ENCODE data around the gene IL4I1.
A peak's percentile ranks its signal among the peaks of the same experiment; 100 is the strongest.
"Not testable (repeated sequence)": the region's sequence is repeated elsewhere in the genome, so short reads cannot be mapped to it uniquely, and the experiment has no call there.

Gene IL4I1, protein sequence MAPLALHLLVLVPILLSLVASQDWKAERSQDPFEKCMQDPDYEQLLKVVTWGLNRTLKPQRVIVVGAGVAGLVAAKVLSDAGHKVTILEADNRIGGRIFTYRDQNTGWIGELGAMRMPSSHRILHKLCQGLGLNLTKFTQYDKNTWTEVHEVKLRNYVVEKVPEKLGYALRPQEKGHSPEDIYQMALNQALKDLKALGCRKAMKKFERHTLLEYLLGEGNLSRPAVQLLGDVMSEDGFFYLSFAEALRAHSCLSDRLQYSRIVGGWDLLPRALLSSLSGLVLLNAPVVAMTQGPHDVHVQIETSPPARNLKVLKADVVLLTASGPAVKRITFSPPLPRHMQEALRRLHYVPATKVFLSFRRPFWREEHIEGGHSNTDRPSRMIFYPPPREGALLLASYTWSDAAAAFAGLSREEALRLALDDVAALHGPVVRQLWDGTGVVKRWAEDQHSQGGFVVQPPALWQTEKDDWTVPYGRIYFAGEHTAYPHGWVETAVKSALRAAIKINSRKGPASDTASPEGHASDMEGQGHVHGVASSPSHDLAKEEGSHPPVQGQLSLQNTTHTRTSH

DNA sequence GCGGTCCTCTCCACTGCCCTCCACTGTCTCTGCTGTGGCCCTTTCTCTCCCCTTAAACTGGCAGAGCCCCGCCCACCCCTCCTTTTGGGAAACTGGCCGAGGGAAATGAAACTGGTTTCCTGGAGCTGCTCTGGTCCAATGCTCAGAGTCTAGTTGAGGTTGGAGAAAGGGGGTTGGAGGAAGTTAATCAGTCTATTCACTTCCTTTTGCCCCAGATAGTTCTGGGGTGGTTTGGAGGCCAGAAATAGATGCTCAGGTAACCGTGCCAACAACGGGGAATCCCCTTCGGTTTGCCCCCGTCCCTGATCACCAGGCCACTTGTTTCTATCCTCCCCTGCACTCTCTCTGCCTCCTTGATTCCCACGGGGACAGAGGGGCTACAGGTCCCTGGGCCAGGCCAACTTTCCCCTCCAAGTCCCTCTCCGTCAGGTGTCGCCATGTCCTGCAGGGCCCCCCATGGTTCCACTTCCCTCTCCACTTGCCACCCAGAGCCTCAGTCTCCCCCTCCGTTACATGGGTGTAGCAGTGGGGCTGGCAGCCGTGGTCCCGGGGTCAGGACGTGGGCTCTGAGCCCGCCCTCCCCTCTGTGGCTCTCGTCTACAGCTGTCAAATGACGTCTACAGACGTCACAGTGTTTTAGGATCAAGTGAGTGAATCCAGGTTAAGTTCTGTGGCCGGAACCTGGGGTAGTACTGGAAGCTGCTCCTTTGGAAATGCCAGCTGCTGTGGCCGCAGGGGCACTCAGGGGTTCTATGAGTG, at the start of gene IL4I1:
TSS of gene IL4I1 (minus strand) at position 25 of the 759 bp plus-strand sequence. CDS start 727 bp downstream, outside the sequence.
- Mint-ChIP-seq H3K9me3 (no peaks in the 10 kb centered on the region), H3K36me3 (ENCODE audit: low read depth) (no peaks in the 10 kb centered on the region), H3K4me1 (peaks cover 17% of the 10 kb centered on the region), H3K27ac (peak within 1 kb of the TSS; percentile 47 to 90 (median 89)), H3K27me3 (ENCODE audit: low read depth) (peaks cover 14% of the 10 kb centered on the region), H3K4me3 (peak within 1 kb of the TSS in 2 of 3 experiments; percentile 28 to 29)
- no peak for TF ChIP-seq CTCF (IDR thresholded peaks at IDR 0.05; ENCODE audit: unreplicated experiment in 3 of 3)

DNA sequence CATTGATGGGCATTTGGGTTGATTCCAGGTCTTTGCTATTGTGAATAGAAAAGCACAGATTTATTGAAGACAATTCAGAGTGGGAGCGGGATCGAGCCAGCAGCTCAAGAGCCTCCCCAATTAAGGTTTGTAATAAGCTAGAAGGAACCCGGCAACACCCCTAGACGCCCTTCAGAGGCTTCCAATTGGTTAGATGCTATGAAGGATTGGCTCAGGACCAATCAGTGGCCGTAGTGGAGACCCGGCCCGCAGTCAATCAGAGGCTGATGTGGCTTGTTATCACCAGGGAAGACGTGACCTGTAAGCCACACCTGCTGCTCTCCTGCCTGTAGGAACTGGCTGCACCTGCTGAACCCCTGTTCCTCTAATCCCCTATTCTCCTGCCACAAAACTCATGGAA, 49.7 kb upstream of the IL4I1 start:
- Mint-ChIP-seq H3K36me3 (ENCODE audit: low read depth) (no peaks in the 10 kb centered on the region), H3K27me3 (ENCODE audit: low read depth) (no peaks in the 10 kb centered on the region), H3K4me1 (peaks cover 16% of the 10 kb centered on the region), H3K4me3 (no peak overlapping the region), H3K9me3 (peaks cover 2% of the 10 kb centered on the region), H3K27ac (no peak overlapping the region)
- TF ChIP-seq CTCF (IDR thresholded peaks at IDR 0.05; ENCODE audit: unreplicated experiment in 3 of 3): no peak

GRCh38 chr19:49944567-49944966, 47.9 kb upstream of the IL4I1 start:
- not testable (repeated sequence) for H3K4me3 Mint-ChIP-seq; H3K9me3 Mint-ChIP-seq; H3K36me3 Mint-ChIP-seq (ENCODE audit: low read depth); H3K27ac Mint-ChIP-seq; H3K4me1 Mint-ChIP-seq; H3K27me3 Mint-ChIP-seq (ENCODE audit: low read depth)

DNA sequence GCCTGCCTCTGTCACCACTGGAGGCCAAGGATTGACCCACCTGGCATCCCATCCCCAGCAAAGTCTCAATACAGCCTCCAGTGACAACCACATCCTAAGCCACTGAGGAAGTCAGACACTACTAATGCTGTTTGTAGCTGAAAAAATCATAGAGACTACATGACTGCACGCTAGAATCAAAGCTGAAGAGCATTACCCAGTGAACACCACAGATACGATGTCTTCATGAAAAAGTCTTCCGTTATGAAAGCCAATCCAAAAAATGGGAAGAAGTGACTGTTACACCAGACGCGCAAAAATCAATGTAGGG, 43.8 kb upstream of the IL4I1 start:
- peak overlapping the region in 1 of 3 experiments; percentile 21 for H3K27ac Mint-ChIP-seq
- no peaks in the 10 kb centered on the region for H3K36me3 Mint-ChIP-seq (ENCODE audit: low read depth)
- H3K4me3 Mint-ChIP-seq: no peak overlapping the region
- H3K4me1 Mint-ChIP-seq: no peaks in the 10 kb centered on the region
- H3K27me3 Mint-ChIP-seq (ENCODE audit: low read depth): no peaks in the 10 kb centered on the region
- no peak for TF ChIP-seq CTCF (IDR thresholded peaks at IDR 0.05; ENCODE audit: unreplicated experiment in 3 of 3)
- peaks cover 2% of the 10 kb centered on the region for H3K9me3 Mint-ChIP-seq

GRCh38 chr19:49939721-49940481, 43.2 kb upstream of the IL4I1 start:
- Mint-ChIP-seq H3K27me3 (ENCODE audit: low read depth) (no peaks in the 10 kb centered on the region), H3K4me1 (no peaks in the 10 kb centered on the region), H3K27ac (no peak overlapping the region), H3K36me3 (ENCODE audit: low read depth) (no peaks in the 10 kb centered on the region), H3K4me3 (peak overlapping the region in 1 of 3 experiments; percentile 16), H3K9me3 (no peaks in the 10 kb centered on the region)
- no peak for TF ChIP-seq CTCF (IDR thresholded peaks at IDR 0.05; ENCODE audit: unreplicated experiment in 3 of 3)

GRCh38 chr19:49938662-49939061, 42.0 kb upstream of the IL4I1 start:
- no peak for TF ChIP-seq CTCF (IDR thresholded peaks at IDR 0.05; ENCODE audit: unreplicated experiment in 3 of 3)
- Mint-ChIP-seq H3K9me3 (no peaks in the 10 kb centered on the region), H3K4me3 (no peak overlapping the region), H3K27ac (no peak overlapping the region), H3K36me3 (ENCODE audit: low read depth) (peaks cover 1% of the 10 kb centered on the region), H3K4me1 (no peaks in the 10 kb centered on the region), H3K27me3 (ENCODE audit: low read depth) (no peaks in the 10 kb centered on the region)
